Left lobe of liver (tissue), 2 donors: ENCODE results near the gene CIITA. TPM values are rescaled to one million over a fixed set of nuclear protein-coding genes. Genes with fewer than 3 reads are reported as not detected.

Source experiments
- ATAC-seq: fragments of 200-7000 bp; cut with Tn5 transposase; one replicate; pipeline ENCODE4 v1.9.1; 2020; ENCODE audit warnings: mild to moderate bottlenecking, moderate library complexity
- DNase-seq: peaks from one replicate; pipeline ENCODE4 v3.0.0-alpha.2; 2020; ENCODE audit warnings: low spot score
- total RNA-seq: library from RNA; stranded (reverse); gene quantifications from one replicate; pipeline ENCODE4 v1.2.1, GENCODE V29; 2021
- donor health status: DM: no; HTN: no; CAD: no; lungs with moderate emphysema.
- donor health status: DM: no; HTN: yes; CAD: no.

The CIITA gene
- total RNA-seq, 1 donor from 2014 or later = 1.7 TPM

DNA sequence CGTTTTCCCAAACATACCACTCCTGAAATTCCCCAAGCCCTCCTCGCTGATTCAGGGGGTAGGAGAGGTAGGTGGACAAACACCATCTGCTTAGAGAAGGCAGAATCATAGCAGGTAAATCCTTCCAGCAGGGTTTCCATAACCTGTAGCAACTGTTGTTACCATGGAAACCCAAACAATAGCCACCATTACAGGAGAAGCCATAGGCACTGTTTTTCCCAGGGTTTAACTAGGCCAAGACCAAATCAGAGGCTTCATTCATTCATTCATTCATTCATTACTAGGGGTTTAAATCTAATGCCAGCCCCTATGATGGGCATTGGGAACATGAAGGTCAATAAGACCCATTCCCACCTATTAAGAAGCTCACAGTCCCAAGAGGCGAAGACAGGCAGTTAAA, 25.5 kb upstream of the CIITA start:
- DNase-seq (no peak), ATAC-seq (no peak)

DNA sequence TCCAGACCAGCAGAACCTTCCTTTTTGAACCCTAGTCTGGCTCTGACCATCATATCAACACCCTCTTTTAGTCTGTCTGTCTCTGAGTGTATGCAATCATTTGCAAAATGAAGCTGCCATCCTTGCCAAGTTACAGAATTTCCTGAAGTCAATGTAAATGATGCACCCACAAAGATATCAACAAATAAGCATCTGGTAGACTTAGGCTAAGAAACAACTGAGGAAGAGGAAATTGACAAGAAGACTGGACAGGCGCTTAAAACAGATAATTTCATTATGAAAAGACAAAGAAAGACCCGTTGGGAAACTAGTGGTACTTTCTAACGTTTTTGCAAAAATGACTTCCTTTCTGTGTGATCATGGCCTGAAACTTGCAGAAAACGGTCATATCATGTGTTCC, 24.7 kb upstream of the CIITA start:
- DNase-seq (no peak), ATAC-seq (no peak)

DNA sequence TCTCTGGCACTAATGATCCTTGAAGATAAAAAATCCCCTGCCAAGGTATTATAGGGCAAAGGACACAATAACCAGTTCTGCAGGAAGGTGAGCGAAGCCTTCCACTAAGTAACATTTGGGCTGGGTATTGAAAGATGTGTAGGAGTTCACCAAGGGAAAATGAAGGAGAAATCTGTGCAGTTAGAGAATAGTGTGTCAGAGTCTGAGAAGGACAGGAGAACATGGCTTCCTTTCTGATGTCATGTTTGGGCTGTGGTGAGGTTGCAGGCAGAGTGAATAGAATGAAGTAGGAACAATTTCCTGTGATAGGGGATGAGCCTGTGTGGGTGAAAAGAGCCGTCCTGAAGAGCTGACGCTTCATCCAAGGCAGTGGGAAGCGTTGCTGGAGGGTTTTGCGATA, 24.1 kb upstream of the CIITA start:
- ATAC-seq (no peak), DNase-seq (no peak)

DNA sequence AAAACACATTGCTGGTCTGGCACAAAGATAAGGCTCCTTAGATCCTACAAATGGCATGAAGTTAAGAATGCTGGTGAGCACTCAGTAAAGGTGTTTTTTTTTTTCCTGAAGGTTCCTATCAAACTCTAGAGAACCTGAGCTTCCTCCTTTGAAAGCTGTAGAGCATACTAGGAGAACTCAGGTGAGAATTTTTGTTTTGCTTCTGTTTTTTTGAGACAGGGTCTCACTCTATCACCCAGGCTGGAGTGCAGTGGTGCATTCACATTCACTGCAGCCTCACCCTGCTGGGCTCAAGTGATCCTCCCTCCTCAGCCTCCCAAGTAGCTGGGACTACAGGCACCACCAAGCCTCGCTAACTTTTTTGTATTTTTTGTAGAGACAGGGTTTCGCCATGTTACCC, 21.0 kb upstream of the CIITA start:
- DNase-seq = no peak
- no peak for ATAC-seq

DNA sequence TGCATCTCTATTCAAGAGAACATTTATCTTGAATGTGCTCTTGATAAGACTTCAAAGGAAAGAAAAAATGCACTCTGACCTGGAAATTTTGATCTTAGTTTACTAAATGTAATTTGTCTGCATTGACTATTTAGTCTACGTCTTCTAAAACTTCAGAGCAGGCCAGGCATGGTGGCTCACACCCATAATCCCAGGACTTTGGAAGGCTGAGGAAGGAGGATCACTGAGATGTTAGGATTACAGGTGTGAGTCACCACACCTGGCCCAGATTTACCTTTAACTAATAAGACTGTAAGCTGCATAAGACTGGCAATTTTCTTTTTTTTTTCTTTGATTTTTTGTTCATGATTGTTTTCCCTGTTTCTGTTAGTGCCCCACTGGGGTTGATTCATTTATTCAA, 18.8 kb upstream of the CIITA start:
- no peak for ATAC-seq
- DNase-seq = no peak

DNA sequence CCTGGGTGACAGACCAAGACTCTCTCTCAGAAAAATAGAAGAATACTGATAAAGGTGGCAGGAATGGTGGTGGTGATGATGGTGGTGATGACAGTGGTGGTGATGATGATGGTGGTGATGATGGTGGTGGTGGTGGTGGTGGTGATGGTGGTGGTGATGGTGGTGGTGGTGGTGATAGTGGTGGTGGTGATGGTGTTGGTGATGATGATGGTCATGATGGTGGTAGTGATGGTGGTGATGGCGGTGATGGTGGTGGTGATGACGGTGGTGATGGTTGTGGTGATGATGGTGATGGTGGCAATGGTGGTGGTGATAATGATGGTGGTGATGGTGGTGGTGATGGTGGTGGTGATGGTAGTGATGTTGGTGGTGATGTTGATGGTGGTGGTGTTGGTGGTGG, 18.0 kb upstream of the CIITA start:
- DNase-seq = no peak
- ATAC-seq = no peak

DNA sequence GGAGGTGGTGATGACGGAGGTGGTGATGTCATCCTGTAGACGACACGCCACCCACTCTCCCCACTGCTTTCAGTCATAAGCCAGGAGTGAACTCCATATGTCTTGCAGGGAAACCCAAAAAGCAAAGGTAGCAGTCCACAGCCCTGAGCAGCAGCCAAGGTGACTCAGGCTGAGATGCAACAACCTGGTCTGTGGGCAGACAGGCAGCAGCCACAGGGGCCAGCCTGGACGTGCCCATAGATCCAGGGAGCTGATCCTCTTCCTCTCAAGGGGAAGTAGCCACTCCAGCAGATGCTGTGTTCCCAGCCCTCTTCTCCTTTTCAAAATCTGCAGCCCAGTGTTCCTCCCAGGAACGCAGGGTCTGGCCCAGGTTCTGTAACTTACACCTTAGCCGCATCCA, 17.3 kb upstream of the CIITA start:
- no peak for ATAC-seq
- DNase-seq = no peak

- ATAC-seq = peak; percentile 81
- DNase-seq = peak; percentile 72
These were observed 14.6 kb upstream of the CIITA start for GRCh38 chr16:10862438-10862837.

GRCh38 chr16:10865991-10866966, 10.7 kb upstream of the CIITA start:
- ATAC-seq = no peak
- no peak for DNase-seq

DNA sequence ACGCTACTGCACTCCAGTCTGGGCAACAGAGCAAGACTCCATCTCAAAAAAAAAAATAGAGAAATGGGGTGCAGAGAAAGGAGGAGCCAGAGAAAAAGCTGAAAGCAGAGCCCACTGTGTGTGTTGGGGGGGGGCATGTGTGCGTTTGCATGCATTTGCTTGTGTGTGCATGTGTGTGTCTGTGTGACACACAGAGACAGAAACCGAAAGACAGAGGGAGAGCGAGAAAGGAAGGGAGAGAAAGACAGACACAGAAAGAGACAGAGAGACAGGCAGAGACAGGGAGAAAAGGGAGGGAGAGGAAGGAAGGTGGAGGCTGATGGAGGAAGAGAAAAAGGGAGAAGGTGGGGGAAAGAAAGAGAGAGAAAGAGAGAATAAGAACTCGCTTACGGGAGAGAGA, 9.8 kb upstream of the CIITA start:
- ATAC-seq (no peak), DNase-seq (no peak)

GRCh38 chr16:10868104-10868595, 8.9 kb upstream of the CIITA start:
- ATAC-seq (no peak), DNase-seq (no peak)

DNA sequence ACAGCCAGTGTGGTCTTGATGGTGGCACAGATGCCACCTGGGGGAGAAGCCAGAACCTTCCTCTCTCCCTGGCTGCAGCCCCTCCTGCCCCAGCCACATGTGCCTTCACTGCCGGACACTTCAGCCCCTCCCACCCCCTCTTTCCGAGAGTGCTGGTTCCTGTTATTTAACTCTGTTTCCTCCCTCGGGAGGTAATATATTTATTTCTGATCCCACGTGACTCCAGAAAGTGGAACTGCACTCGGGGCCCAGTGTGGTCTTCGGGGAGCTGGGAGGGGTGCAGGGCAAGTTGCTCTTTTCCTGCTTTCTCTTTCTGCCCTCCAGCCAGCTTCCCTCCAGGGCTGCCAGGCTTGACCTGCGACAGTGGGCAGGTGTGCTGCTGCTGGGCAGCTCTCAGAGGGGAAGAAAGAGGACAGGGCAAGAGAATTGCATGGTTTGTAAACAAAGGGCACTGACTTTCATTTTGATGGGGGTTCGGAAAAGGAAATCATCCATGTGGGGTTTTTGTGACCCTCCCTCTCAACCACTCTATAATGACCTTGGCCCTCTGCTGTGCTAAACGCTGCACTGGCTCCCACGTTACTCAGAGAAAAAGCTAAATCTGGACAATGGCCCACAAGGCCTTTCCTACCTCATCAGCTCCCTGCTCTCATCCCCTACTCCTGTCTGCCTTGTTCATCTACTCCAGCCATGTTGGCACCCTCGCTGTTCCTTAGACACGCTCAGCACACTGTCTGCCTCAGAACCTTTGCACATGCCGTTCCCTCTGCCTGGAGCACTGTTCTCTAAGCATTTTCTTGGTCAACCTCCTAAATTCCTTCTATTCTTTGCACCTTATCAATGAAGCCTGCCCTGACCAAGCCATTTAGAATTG, 8.2 kb upstream of the CIITA start:
- ATAC-seq (peak; percentile 60), DNase-seq (no peak)

GRCh38 chr16:10870137-10870776, 6.7 kb upstream of the CIITA start:
- ATAC-seq (no peak), DNase-seq (no peak)

DNA sequence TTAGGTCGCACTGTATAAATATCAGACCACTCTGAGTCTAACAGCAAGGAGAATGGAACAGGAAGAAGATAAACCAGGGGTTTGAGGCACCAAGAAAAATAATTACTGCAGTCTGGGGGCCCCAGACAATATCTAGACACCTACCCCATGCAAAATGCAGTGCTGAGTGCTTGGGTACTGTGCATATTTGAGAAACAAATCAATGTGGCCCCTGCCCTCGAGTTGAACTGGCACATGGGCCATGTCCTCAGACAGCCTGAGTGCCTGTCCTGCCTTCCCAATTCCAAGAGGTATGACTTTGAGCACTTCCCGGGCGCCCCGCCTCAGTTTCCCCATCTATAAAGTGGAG, 6.2 kb upstream of the CIITA start:
- DNase-seq = no peak
- ATAC-seq = no peak

DNA sequence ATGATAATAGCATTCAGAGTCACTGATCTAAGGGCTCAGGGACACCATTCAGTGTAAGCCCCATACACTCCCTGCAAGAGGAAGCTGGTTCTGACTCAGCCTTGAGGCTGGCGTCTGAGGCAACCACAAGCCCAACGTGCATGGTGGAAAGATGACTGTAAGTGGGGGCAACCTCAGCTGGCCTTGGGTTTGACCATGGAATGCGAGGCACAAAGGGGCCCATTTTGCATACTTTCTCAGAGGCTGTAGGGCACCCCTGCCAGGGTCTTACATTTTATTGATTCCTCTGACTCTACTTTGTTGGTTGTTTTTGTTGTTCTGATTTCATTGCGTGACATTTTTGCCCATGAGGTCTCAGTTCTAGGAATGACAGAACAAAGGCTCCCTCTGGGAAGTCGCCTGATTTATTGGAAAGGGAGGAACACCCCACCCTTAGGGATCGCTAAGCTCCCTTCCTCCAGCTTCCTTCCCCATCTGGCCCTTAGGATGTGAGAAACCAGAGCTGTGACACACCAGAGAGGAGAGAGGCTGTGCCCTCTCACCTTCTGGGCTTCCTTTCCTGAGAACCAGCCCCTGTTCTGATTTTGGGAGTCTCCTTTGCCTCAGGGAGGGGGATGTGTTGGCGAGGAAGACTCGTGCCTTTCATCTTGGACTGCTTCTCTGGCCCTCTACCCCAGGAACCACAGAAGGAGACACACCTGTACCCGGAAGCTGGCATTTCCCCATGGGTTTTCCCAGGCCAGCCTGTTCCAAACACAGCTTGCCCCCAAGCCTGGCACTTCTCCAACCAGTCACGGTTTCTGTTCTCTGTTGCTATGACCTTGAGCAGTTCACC, 5.6 kb upstream of the CIITA start:
- no peak for DNase-seq
- peak; percentile 56 for ATAC-seq

GRCh38 chr16:10876315-10876714, 687 bp upstream of the CIITA start:
- DNase-seq (no peak), ATAC-seq (no peak)

DNA sequence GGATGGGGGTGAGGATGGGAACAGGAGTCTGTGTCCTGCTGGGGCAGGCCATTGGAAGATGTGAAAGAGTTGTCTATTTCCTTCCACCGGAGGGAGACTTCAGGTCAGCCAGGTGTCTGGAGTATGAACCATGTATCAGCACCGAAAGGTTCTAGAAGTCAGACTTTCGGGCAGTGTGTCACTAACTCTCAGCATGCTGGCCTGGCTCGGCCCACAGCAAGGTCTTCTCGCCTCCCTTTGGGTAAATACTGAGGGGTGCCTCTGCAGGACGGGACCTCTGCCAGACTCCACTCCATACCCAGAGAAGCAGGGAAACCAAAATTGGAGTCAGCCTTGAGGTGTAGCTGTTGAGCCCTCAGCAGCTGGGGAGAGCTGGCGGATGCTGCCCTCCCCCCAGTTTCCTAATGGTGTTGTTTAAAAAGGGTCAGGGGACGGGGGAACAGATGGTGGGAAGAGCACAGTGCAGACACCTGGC, 507 bp downstream of the CIITA start:
- ATAC-seq = no peak
- no peak for DNase-seq

- DNase-seq = no peak
- ATAC-seq = no peak
These were observed 1.3 kb downstream of the CIITA start for GRCh38 chr16:10878328-10878643.

GRCh38 chr16:10878644-10879501, 1.9 kb downstream of the CIITA start:
- peak; percentile 94 for ATAC-seq
- DNase-seq = peak; percentile 78
